Measurements from ENCODE around the gene CPLANE2.

DNA sequence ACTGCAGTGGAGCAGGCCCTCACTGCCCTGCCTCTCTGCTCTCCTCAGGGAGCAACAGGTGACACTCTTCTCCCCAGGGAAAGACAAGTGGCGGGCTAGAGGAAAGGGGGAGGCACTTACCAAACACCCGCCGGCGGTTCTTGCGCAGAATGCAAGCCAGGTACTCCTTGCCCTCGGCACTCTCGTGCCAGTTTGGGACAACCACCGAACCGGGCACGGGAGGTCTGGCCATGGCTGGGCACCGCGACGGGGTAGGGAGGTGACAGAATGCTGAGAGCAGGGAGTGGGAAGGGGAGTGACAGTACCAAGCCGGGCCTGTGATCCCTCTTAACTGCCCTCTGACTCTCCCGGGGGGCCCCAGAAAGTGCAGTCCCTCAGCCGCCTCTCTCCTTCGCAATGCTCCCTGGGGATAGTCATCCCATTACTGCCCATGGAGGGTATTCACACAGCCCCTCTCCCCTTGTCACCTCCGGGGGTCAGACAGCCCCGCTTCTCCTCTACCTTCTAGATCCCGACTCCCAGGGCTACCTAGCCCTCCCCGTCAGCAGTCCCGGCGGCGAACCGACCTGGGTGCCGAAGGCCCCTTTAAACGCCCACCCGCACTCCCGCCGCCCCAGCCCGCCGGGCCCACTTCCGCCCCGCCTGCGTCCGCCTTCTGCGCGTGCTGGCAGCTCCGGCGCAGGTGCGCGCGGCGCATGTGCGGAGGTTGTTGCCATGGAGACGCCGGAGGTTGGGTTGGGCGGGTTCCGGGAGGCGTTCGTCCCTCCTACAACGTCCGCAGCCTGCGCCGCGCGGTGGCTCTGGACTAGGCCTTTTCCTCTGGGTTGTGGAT is at the start of gene CPLANE2:
- TF ChIP-seq, protein P1, sequence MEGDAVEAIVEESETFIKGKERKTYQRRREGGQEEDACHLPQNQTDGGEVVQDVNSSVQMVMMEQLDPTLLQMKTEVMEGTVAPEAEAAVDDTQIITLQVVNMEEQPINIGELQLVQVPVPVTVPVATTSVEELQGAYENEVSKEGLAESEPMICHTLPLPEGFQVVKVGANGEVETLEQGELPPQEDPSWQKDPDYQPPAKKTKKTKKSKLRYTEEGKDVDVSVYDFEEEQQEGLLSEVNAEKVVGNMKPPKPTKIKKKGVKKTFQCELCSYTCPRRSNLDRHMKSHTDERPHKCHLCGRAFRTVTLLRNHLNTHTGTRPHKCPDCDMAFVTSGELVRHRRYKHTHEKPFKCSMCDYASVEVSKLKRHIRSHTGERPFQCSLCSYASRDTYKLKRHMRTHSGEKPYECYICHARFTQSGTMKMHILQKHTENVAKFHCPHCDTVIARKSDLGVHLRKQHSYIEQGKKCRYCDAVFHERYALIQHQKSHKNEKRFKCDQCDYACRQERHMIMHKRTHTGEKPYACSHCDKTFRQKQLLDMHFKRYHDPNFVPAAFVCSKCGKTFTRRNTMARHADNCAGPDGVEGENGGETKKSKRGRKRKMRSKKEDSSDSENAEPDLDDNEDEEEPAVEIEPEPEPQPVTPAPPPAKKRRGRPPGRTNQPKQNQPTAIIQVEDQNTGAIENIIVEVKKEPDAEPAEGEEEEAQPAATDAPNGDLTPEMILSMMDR (conservative IDR thresholded peaks at IDR 0.05; ENCODE audit: low read length), result no peak; the same call in 1 of the 2 replicates
- no peak for TF ChIP-seq EZH2phosphoT487 (IDR thresholded peaks at IDR 0.05; ENCODE audit: borderline replicate concordance, low read depth, low read length)

All from OCI-LY7 (cell line).